ENCODE results near the gene STAB1.

STAB1 gene

DNA sequence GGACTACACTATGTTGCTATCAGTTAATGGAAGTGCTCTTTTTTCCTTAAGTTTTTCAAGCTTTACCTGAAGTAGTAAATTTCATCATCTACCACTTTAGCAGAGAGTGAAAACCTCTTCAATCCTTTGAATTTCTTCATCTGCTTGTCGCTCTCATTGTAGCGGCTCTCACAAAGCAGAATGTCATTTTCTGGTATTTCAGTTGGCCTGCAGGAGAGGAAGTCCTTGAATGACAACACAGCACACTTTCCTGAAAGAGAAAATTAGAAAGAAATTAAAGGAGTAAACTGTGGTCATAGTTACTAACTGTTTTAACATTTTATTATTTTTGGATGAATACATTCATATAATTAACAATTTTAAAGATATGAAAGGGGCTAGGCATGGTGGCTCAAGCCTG, 68.8 kb downstream of the STAB1 start:
- no peak for DNase-seq (ENCODE audit: low read depth in 2 of 2)

GRCh38 chr3:52568069-52568468, 72.9 kb downstream of the STAB1 start:
- no peak for DNase-seq (ENCODE audit: low read depth in 2 of 2)

DNA sequence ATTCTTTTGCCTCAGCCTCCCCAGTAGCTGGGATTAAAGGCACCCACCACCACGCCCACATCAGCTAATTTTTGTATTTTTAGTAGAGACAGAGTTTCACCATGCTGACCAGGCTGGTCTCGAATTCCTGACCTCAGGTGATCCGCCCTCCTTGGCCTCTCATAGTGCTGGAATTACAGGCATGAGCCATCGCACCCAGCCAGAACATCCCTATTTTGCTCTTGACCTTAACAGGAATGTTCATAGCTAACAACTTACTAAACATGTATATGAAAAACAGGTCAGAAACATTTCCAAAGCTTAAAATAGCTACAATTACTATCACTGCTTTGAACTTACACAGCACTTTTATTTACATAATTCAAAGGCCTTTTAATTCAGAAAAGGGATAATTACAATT, 74.9 kb downstream of the STAB1 start:
- no peak for DNase-seq (ENCODE audit: low read depth in 2 of 2)

GRCh38 chr3:52572221-52572620, 77.1 kb downstream of the STAB1 start:
- DNase-seq (ENCODE audit: low read depth in 2 of 2): no peak
